OCI-LY7 (cell line): ENCODE results near the gene KDM8. TPM values are rescaled to one million over a fixed set of nuclear protein-coding genes. Genes with fewer than 3 reads are reported as not detected.
A peak's percentile ranks its signal among the peaks of the same experiment; 100 is the strongest.

Experiments
- BruUV-seq: library from RNA; stranded (reverse); fragments of 400-500 nt; replicated peaks from 2 replicates; lab custom pipeline; 2021; lab: Mats Ljungman, UMichigan
- CTCF ChIA-PET: fragments of 300-600 bp; sonication (Branson Sonifier 250); formaldehyde crosslinking; loops from one replicate; lab custom pipeline; 2022; ENCODE audit warnings: antibody characterized with exemption; ENCODE audit not compliant: unreplicated experiment; lab: Charles Lee
- POLR2A ChIA-PET: fragments of 300-600 bp; sonication (Branson Sonifier 250); formaldehyde crosslinking; loops from one replicate; lab custom pipeline; 2022; ENCODE audit warnings: antibody characterized with exemption; lab: Charles Lee
- DNase-seq: peaks from one replicate; pipeline ENCODE4 v3.0.0-alpha.2; 2015; ENCODE audit warnings: low spot score
- H2AFZ ChIP-seq: fragments of 200-600 bp; sonication (generic), shearing (Covaris generic); 2 replicates; pipeline ENCODE4 v1.6.1; 2014; ENCODE audit warnings: mild to moderate bottlenecking, antibody characterized with exemption, low read length, moderate library complexity
- H3K27ac ChIP-seq: fragments of 200-600 bp; sonication (generic); 2 replicates; pipeline ENCODE4 v1.5.1; 2014; ENCODE audit warnings: mixed run types, low read depth, mild to moderate bottlenecking, moderate library complexity, low read length, inconsistent platforms; ENCODE audit not compliant: poor library complexity, severe bottlenecking
- H3K36me3 ChIP-seq: fragments of 200-600 bp; sonication (generic); 2 replicates; pipeline ENCODE4 v1.6.1; 2014; ENCODE audit warnings: mild to moderate bottlenecking, antibody characterized with exemption, low read length, moderate library complexity, mixed read lengths; ENCODE audit not compliant: insufficient read depth
- H3K4me1 ChIP-seq: fragments of 200-600 bp; sonication (generic); 2 replicates; pipeline ENCODE4 v1.5.1; 2014; ENCODE audit warnings: mild to moderate bottlenecking, low read length; ENCODE audit not compliant: insufficient read depth, poor library complexity, severe bottlenecking
- H3K4me2 ChIP-seq: fragments of 200-600 bp; sonication (generic); 2 replicates; pipeline ENCODE4 v1.6.1; 2014; ENCODE audit warnings: mild to moderate bottlenecking, low read length
- H3K4me3 ChIP-seq: fragments of 200-600 bp; sonication (generic); 2 replicates; pipeline ENCODE4 v1.5.1; 2014; ENCODE audit warnings: mild to moderate bottlenecking, low read depth, low read length; ENCODE audit not compliant: poor library complexity, severe bottlenecking
- H3K79me2 ChIP-seq: fragments of 200-600 bp; sonication (generic); 2 replicates; pipeline ENCODE4 v1.6.1; 2016; ENCODE audit warnings: low read depth, mild to moderate bottlenecking, low read length, moderate library complexity, mixed read lengths; ENCODE audit not compliant: insufficient read depth
- H3K9me2 ChIP-seq: fragments of 200-600 bp; sonication (generic); 2 replicates; pipeline ENCODE4 v1.6.1; 2016; ENCODE audit warnings: mild to moderate bottlenecking, low read length, mixed read lengths; ENCODE audit not compliant: insufficient read depth
- H3K9me3 ChIP-seq: fragments of 200-600 bp; sonication (generic); 2 replicates; pipeline ENCODE4 v1.6.1; 2014; ENCODE audit warnings: mild to moderate bottlenecking, mixed run types, low read length, mixed read lengths
- H4K20me1 ChIP-seq: fragments of 200-600 bp; sonication (generic); 2 replicates; pipeline ENCODE4 v1.6.1; 2014; ENCODE audit warnings: mild to moderate bottlenecking, antibody characterized with exemption, low read length, moderate library complexity, mixed read lengths; ENCODE audit not compliant: insufficient read depth
- EZH2phosphoT487 ChIP-seq: fragments of 200-600 bp; sonication (generic); IDR thresholded peaks from 2 replicates; pipeline ENCODE4 v1.6.1; 2018; ENCODE audit warnings: low read depth, borderline replicate concordance, mild to moderate bottlenecking, mixed run types, antibody characterized with exemption, low read length, moderate library complexity, mixed read lengths
- intact Hi-C: fragments of 100-400 bp; cut with micrococcal nuclease; formaldehyde crosslinking; loops from one replicate; pipeline ENCODE4 v1.10.0; 2022; ENCODE audit not compliant: unreplicated experiment
- total RNA-seq, 2 experiments: library from RNA; depleted of rRNA in 1 of 2; stranded (reverse); fragments of >200 nt in 1 of 2; shearing (Covaris generic) in 1 of 2; gene quantifications; 2 replicates each; pipeline ENCODE4 v1.2.3, GENCODE V29; 2014 to 2022
- TF ChIP-seq, protein P1 (sequence below): fragments of 200-600 bp; sonication (generic); conservative IDR thresholded peaks from 2 replicates; pipeline ENCODE4 v1.5.1; 2014; ENCODE audit warnings: mild to moderate bottlenecking, antibody characterized with exemption, low read length, moderate library complexity, mixed read lengths

The KDM8 gene
- total RNA-seq, 2 experiments from 2014 or later = 14.2 to 14.5 TPM

DNA sequence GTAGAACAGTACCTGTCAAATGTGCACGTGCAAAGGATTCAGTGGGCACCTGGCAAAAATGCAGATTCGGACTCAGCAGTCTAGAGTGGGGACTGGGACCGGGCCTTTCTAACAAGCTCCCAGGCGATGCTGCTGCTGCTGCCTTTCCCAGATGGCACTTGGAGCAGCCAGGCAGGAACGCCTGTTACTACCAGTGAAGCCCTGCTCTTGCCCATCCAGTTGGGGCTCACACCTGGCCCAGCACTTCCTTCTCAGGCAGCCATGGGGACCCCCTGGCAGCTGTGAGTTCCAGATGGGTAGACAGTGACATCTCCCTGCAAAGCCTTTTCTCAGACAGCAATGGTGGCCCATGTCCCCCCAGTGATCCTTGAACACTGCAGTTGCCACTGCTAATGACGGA, 30.4 kb downstream of the KDM8 start:
- H2AFZ ChIP-seq = no peak overlapping the region
- peak overlapping the region; percentile 60 for H3K4me2 ChIP-seq
- H3K4me1 ChIP-seq = peaks cover 67% of the 10 kb centered on the region
- BruUV-seq = no TSS peak
- no peaks in the 10 kb centered on the region for H3K9me3 ChIP-seq
- H3K9me2 ChIP-seq = no peaks in the 10 kb centered on the region
- H3K27ac ChIP-seq = peak overlapping the region; percentile 55
- CTCF ChIA-PET = interaction anchor here (0.7 to 1.2 kb wide), 3 partner anchors 40 to 142 kb away, joined by 3 to 6 read pairs (median 4); no protein-coding TSS in a partner anchor
- intact Hi-C loops = loop anchor here (2.0 kb wide), 2 partner anchors 81 to 217 kb away; no protein-coding TSS in a partner anchor
- H3K36me3 ChIP-seq = peaks cover 26% of the 10 kb centered on the region
- POLR2A ChIA-PET = interaction anchor here (0.7 to 1.9 kb wide), 3 partner anchors 9 to 550 kb away, joined by 3 to 9 read pairs (median 5); no protein-coding TSS in a partner anchor
- TF ChIP-seq, protein P1, sequence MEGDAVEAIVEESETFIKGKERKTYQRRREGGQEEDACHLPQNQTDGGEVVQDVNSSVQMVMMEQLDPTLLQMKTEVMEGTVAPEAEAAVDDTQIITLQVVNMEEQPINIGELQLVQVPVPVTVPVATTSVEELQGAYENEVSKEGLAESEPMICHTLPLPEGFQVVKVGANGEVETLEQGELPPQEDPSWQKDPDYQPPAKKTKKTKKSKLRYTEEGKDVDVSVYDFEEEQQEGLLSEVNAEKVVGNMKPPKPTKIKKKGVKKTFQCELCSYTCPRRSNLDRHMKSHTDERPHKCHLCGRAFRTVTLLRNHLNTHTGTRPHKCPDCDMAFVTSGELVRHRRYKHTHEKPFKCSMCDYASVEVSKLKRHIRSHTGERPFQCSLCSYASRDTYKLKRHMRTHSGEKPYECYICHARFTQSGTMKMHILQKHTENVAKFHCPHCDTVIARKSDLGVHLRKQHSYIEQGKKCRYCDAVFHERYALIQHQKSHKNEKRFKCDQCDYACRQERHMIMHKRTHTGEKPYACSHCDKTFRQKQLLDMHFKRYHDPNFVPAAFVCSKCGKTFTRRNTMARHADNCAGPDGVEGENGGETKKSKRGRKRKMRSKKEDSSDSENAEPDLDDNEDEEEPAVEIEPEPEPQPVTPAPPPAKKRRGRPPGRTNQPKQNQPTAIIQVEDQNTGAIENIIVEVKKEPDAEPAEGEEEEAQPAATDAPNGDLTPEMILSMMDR = no peak
- no peak for TF ChIP-seq EZH2phosphoT487
- DNase-seq = peak; percentile 44
- no peaks in the 10 kb centered on the region for H3K79me2 ChIP-seq
- no peak overlapping the region for H3K4me3 ChIP-seq
- no peaks in the 10 kb centered on the region for H4K20me1 ChIP-seq

DNA sequence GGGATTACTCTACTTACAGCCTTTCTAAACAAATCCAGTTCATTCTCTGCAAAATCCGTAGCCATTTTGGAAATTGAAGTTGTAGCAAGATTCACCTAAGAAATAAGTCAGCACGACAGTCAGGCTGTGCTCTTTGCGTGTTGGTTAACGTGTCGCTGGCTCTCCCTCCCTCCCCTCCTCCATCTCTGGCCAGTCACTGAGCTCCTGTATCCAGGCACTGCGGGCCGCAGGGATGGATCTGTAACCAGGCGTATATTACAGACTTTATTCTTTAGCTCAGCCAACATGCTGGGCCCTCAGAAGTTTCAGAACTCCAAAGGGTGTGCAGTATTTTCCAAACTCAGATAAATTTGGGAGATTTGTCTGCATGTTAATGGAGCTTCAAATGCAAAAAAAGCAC, 30.8 kb downstream of the KDM8 start:
- H4K20me1 ChIP-seq = no peaks in the 10 kb centered on the region
- POLR2A ChIA-PET = interaction anchor here (0.7 to 1.9 kb wide), 4 partner anchors 9 to 550 kb away, joined by 3 to 9 read pairs (median 4); no protein-coding TSS in a partner anchor
- peak overlapping the region; percentile 60 for H3K4me2 ChIP-seq
- H3K36me3 ChIP-seq = peaks cover 26% of the 10 kb centered on the region
- H3K4me3 ChIP-seq = no peak overlapping the region
- no peaks in the 10 kb centered on the region for H3K79me2 ChIP-seq
- no peak overlapping the region for H3K27ac ChIP-seq
- intact Hi-C loops = loop anchor here (2.0 kb wide), 1 partner anchor 81 kb away; no protein-coding TSS in a partner anchor
- no peak overlapping the region for H2AFZ ChIP-seq
- no peak for DNase-seq
- H3K9me3 ChIP-seq = no peaks in the 10 kb centered on the region
- H3K9me2 ChIP-seq = no peaks in the 10 kb centered on the region
- peaks cover 67% of the 10 kb centered on the region for H3K4me1 ChIP-seq
- CTCF ChIA-PET = interaction anchor here (0.6 to 1.5 kb wide), 7 partner anchors 35 to 141 kb away, joined by 3 to 6 read pairs (median 4); no protein-coding TSS in a partner anchor
- TF ChIP-seq, protein P1 = no peak
- TF ChIP-seq EZH2phosphoT487 = no peak
- no TSS peak for BruUV-seq

DNA sequence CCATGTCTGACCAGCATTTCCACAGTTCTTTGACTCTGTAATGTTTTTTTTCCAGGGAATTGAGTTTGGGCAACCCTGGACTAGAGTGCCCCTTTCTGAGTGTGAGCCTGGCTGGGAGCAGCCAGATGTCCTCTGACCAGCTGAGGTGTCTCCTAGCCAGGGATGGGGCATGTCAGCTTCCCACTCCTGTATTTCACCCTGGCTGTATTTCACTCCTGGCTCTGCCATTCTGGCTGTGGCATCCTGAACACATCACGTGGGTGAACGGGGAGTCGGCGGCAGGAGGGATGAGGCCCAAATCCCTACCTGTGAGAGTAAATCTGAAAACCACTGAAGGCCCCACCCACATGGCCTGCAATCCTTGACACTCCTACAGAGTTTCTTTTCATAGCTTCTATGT, 31.3 kb downstream of the KDM8 start:
- no TSS peak for BruUV-seq
- no peak for DNase-seq

More for the DNA sequence above, 31.3 kb downstream of the KDM8 start:
- Histone ChIP-seq H3K9me3 (no peaks in the 10 kb centered on the region), H3K4me2 (peak overlapping the region; percentile 18; the same call in 1 of the 2 replicates), H2AFZ (no peak overlapping the region), H4K20me1 (no peaks in the 10 kb centered on the region), H3K4me3 (no peak overlapping the region), H3K79me2 (no peaks in the 10 kb centered on the region), H3K4me1 (peaks cover 67% of the 10 kb centered on the region), H3K27ac (no peak overlapping the region), H3K36me3 (peaks cover 26% of the 10 kb centered on the region), H3K9me2 (no peaks in the 10 kb centered on the region)
- CTCF ChIA-PET = interaction anchor here (0.6 to 1.5 kb wide), 5 partner anchors 35 to 141 kb away, joined by 3 to 6 read pairs (median 4); no protein-coding TSS in a partner anchor
- POLR2A ChIA-PET = interaction anchor here (0.6 to 1.9 kb wide), 7 partner anchors 8 to 551 kb away, joined by 3 to 9 read pairs (median 3); no protein-coding TSS in a partner anchor
- intact Hi-C loops = loop anchor here (1.0 to 2.0 kb wide), 3 partner anchors 80 to 223 kb away; no protein-coding TSS in a partner anchor
- TF ChIP-seq, protein P1 = no peak
- TF ChIP-seq EZH2phosphoT487 = no peak
